NCI-H460 (cell line): ENCODE measurements around the gene UBA1. TPM values are rescaled to one million over a fixed set of nuclear protein-coding genes. Genes with fewer than 3 reads are reported as not detected.

Source experiments
- DNase-seq: peaks from one replicate; pipeline ENCODE4 v3.0.0-alpha.2; 2016; ENCODE audit warnings: low read depth; ENCODE audit errors: extremely low read depth
- polyA plus RNA-seq: library from polyadenylated mRNA; depleted of rRNA; stranded (reverse); fragments of >200 nt; gene quantifications from 2 replicates; pipeline ENCODE4 v1.2.3, GENCODE V29; 2014; cell fraction: nucleus; rRNA removed
- total RNA-seq: library from RNA; depleted of rRNA; stranded (reverse); fragments of >200 nt; shearing (Covaris generic); gene quantifications from 2 replicates; pipeline ENCODE4 v1.2.3, GENCODE V29; 2014; rRNA removed

Gene UBA1
- 138 and 158 TPM in 2 replicates for total RNA-seq
- polyA plus RNA-seq, result 190 and 216 TPM in 2 replicates

DNA sequence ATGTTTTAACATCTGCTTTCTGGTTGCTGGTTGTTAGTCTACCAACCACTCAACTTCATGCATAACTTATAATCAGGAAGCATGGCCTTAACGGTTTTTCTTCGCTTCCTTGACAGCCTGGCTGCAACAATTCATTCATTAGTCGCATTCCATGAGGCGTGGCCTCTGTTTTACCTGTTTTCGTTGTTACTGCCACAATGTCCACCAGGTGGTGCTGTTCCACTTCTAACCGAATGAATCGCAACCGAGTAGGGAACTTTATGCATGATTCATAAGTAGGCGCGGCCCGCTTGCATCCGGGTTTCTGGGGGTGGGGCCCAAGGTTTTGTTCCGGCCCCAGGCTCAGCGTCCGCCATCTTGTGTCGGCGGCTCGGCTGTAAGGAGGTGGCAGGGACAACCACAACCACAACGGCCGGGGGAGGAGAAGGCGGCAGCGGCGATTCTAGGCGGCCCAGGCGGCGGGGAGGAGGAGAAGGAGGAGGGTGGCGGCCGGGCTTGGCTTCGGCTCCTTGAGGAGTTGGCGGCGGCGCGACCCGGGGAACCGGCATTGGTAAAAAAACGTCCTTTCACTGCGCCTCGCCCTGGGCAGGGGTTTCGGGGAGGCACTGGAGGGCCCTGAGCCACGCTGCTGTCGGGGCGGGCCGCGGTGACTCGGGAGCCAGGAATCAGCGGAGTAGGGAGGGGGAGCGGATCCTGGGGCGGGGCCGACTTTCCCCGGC lies at the start of gene UBA1:
TSS of gene UBA1 (plus strand) at position 355 of the 719 bp plus-strand sequence. CDS start 4,974 bp downstream, outside the sequence.
- peak; percentile 97 for DNase-seq

- DNase-seq, result peak; percentile 22
Observed at GRCh38 chrX:47143894-47144625, 49.6 kb upstream of the UBA1 start.

- DNase-seq, result peak; percentile 94
Observed at GRCh38 chrX:47144626-47145394, 48.8 kb upstream of the UBA1 start, which contains the start of the genes NDUFB11 and RBM10. TSS of gene NDUFB11 (minus strand) at chrX:47144702. CDS start at chrX:47144679, 23 bp downstream. TSS of gene RBM10 (plus strand) at chrX:47145221. CDS start at chrX:47147482, 2,261 bp downstream.

GRCh38 chrX:47145395-47146120 lies 48.1 kb upstream of the UBA1 start:
- DNase-seq, result no peak

DNA sequence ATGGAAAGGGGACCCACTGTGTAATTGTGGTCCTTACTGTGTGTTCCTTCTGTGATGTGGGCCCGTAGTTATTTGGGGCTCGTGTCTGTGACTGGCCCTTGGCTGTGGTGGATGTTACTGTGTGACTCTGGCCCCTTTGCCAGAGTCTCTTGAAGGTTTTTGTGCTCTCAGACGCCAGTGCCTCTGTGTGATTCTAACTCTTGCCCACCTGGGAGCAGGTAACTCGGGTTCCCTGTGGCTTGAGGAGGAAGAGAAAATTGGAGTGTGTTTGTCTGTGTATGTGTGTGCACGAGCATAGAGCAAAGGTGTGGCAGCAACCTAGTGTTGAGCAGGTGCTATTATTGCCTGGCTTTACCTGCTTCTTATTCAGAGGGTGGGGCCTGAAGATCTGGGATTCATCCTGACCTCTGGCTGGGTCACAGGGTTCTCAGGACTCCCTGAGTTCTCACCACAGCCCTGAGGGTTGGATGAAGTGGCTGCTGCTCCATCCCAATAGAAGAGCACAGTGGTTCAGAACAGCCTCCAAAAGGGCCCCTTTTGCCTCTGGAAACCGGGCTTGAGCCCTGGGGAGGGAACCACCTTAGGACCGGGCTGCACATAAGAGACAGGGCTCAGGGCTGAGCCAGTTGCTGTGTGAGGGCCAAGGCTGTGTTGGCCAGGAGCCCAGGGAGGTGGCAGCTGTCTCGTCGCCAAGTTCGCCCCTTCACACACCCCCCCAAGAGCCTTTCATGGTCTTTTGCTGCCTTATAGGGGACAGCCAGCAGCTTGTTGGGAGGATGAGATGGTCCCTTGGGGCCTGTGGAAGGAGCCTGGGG lies 47.3 kb upstream of the UBA1 start:
- DNase-seq, result no peak

DNA sequence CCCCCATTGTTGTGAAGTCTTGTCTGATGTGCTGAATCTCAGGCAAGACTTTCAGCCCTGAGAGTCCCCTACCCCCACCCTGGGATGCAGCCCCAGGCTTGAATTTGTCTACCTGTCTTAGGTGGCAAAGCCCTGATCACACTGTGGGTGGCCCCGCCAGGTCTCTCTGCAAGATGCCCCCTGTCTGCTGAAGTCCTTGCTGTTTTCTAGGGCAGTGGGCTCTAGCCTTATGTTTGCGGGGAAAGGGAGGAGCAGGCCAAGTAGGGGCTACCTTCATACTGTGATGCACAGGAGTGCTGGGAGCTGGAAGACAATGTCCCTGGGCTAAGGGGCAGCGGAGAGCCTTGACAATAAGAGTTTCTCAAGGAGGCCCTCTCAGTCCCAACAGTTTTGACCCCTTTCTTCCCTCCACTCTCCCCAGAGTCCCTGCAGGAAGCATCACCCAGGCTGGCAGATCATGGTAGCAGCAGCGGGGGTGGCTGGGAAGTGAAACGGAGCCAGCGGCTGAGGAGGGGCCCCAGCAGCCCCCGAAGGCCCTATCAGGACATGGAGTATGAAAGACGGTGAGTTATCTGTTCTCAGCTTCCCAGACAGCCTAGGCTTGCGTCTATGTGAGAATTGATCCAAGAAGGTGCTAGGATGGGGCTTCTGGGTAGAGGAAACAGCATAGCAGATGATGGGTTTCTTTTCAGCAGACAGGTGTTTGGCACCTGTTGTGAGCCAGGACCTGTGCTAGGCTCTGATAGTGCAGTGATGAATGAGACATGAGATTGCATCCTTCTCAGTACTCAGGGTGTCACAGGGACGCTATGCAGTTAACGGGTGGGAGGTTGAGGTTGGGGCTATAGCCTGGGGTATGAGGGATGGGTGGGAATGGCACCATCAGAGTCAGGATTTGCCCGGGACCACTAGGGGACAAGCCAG lies 46.4 kb upstream of the UBA1 start:
- no peak for DNase-seq

- DNase-seq, result no peak
Observed at GRCh38 chrX:47148946-47149345, 44.7 kb upstream of the UBA1 start.

GRCh38 chrX:47151435-47151834 lies 42.2 kb upstream of the UBA1 start:
- no peak for DNase-seq

- DNase-seq, result no peak
Observed at GRCh38 chrX:47156611-47157520, 36.8 kb upstream of the UBA1 start.

DNA sequence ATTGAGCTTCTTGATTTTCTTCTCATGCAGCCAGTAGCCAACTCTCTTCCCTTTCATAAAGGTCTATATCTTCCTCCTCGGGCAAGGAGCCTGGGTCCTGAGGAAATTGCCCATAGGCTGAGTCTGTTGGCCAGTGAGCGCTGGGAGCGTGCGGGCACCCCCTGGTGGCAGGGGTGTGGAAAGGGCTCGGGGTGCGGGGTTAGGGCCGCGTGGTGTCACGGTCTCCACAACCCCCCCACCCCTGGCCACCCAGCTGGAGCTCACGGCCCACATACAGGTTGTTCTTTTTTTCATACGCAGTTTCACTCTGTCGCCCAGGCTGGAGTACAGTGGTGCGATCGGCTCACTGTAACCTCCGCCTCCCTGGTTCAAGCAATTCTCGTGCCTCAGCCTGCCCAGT lies 35.5 kb upstream of the UBA1 start:
- no peak for DNase-seq

- no peak for DNase-seq
Observed at GRCh38 chrX:47158781-47159180, 34.8 kb upstream of the UBA1 start.

DNA sequence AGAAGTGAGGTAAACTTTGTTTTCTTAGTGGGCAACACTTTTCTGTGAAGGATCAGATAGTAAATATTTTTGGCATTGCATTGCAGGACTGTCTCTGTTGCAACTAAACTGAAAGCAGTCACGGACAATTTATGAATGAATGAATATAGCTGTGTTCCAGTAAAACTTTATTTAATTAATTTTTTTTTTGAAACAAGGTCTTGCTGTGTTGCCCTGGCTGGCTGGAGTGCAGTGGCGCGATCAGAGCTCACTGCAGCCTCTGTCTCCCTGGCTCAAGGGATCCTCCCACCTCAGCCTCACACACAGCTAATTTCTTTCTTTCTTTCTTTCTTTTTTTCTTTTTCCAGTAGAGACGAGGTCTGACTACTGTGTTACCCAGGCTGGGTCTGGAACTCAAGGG lies 32.8 kb upstream of the UBA1 start:
- no peak for DNase-seq

DNA sequence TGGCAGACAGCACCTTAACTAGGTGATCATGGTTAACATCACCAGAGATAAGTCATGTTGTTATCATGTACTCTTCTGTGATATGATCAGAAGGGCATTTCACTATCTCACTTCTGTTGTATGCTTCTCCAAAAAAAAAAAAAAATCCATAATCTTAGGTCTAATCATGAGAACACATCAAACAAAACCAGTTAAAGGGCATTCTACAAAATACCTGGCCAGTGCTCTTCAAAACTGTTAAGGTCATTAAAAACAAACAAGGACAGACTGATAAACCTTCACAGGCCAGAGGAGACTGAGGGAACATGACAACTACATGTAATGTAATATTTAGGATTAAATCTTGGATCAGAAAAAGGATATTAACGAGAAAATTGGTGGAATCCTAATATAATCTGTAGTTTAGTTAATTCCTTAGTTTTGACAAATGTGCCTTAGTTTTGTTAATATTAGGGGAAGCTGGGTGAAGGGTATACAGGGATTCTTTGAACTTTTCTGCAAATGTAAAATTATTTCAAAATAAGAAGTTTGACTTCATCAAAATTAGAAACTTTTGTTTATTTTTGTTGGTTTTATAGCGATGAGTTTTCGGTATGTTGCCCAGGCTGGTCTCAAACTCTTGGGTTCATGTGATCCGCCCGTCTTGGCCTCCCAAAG lies 30.6 kb upstream of the UBA1 start:
- DNase-seq, result no peak

GRCh38 chrX:47164420-47164819 lies 29.2 kb upstream of the UBA1 start:
- no peak for DNase-seq

DNA sequence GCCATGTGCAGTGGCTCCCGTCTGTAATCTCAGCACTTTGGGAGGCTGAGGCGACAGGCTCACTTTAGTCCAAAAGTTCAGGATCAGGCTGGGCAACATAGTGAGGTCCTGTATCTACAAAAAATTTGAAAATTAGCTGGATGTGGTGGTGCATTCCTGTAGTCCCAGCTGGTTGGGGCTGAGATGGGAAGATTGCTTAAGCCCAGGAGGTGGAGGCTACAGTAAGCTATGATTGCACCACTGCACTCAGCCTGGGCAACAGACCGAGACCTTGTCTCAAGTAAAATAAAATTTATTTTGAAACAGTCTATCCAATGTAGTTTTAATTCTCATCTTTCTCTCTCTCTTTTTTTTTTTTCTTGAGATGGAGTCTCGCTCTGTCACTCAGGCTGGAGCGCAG lies 27.5 kb upstream of the UBA1 start:
- no peak for DNase-seq

GRCh38 chrX:47168495-47169073 lies 25.0 kb upstream of the UBA1 start:
- DNase-seq, result no peak

DNA sequence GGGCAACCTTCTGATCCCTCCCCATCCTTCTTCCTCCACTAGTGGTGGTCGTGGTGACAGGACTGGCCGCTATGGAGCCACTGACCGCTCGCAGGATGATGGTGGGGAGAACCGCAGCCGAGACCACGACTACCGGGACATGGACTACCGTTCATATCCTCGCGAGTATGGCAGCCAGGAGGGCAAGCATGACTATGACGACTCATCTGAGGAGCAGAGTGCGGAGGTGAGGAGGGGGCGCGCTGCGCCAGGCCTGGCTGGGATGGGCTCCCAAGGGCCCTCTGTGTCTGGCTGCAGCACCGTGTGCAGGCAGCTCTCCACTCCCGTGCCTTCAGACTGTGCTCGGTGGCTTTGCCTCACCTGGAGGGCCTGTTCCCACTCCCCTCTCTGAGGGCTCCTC lies 24.4 kb upstream of the UBA1 start:
- DNase-seq, result no peak
